ENCODE data around the gene RUNDC3A. TPM values are rescaled to one million over a fixed set of nuclear protein-coding genes. Genes with fewer than 3 reads are reported as not detected.
"Not testable (repeated sequence)": the region's sequence is repeated elsewhere in the genome, so short reads cannot be mapped to it uniquely, and the experiment has no call there.

Gene RUNDC3A
- total and polyA plus RNA-seq, 4 donors, result 0.61 to 4.9 (median 0.80) TPM

DNA sequence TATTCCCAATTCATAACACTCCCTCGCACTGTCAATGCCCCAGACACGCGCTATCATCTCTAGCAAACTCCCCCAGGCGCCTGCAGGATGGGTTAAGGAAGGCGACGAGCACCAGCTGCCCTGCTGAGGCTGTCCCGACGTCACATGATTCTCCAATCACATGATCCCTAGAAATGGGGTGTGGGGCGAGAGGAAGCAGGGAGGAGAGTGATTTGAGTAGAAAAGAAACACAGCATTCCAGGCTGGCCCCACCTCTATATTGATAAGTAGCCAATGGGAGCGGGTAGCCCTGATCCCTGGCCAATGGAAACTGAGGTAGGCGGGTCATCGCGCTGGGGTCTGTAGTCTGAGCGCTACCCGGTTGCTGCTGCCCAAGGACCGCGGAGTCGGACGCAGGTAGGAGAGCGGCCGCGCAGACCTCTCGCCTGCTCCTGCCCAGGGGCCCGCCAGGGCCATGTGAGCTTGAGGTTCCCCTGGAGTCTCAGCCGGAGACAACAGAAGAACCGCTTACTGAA is 36.6 kb downstream of the RUNDC3A start, which contains the start of gene GRN:
Gene GRN, plus strand, starts transcription at position 364 of the 515 bp plus-strand sequence. CDS start 3,863 bp downstream, outside the sequence.
- peak within 1 kb of the TSS; percentile 66 to 96 for H3K27ac ChIP-seq (ENCODE audit: low read depth in 1 of 2, low read length in 1 of 2)
- peaks cover 0 to 11% (median 4%) of the 10 kb centered on the region in 5 donors for H3K4me1 ChIP-seq (ENCODE audit: control insufficient read depth in 5 of 5, insufficient read depth in 5 of 5, low read length in 5 of 5)
- H3K36me3 ChIP-seq (ENCODE audit: control insufficient read depth in 4 of 4, insufficient read depth in 4 of 4, low read length in 4 of 4), result peaks cover 0 to 10% (median under 1%) of the 10 kb centered on the region in 4 donors
- H3K9me3 ChIP-seq (ENCODE audit: control insufficient read depth in 4 of 4, insufficient read depth in 3 of 4, low read length in 3 of 4), result no peaks in the 10 kb centered on the region
- H3K27me3 ChIP-seq (ENCODE audit: control insufficient read depth in 3 of 3, insufficient read depth in 3 of 3, low read length in 2 of 3), result no peaks in the 10 kb centered on the region
- peak within 1 kb of the TSS; percentile 71 for H3K4me3 ChIP-seq
- H3K9ac ChIP-seq (ENCODE audit: insufficient read depth in 1 of 2, low read length in 2 of 2), result peak within 1 kb of the TSS in 1 of 2 donors; percentile 73
- DNase-seq, result peak; percentile 98 to 100 (median 100)
- 0% methylated on average over 26 of the region's 26 CpGs for WGBS, 2 donors
- TF ChIP-seq, protein P1, sequence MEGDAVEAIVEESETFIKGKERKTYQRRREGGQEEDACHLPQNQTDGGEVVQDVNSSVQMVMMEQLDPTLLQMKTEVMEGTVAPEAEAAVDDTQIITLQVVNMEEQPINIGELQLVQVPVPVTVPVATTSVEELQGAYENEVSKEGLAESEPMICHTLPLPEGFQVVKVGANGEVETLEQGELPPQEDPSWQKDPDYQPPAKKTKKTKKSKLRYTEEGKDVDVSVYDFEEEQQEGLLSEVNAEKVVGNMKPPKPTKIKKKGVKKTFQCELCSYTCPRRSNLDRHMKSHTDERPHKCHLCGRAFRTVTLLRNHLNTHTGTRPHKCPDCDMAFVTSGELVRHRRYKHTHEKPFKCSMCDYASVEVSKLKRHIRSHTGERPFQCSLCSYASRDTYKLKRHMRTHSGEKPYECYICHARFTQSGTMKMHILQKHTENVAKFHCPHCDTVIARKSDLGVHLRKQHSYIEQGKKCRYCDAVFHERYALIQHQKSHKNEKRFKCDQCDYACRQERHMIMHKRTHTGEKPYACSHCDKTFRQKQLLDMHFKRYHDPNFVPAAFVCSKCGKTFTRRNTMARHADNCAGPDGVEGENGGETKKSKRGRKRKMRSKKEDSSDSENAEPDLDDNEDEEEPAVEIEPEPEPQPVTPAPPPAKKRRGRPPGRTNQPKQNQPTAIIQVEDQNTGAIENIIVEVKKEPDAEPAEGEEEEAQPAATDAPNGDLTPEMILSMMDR (IDR thresholded peaks at IDR 0.05; ENCODE audit: control extremely low read depth, extremely low read depth), result no peak
- ATAC-seq (ENCODE audit: insufficient read depth, low FRiP score), result peak; percentile 98

DNA sequence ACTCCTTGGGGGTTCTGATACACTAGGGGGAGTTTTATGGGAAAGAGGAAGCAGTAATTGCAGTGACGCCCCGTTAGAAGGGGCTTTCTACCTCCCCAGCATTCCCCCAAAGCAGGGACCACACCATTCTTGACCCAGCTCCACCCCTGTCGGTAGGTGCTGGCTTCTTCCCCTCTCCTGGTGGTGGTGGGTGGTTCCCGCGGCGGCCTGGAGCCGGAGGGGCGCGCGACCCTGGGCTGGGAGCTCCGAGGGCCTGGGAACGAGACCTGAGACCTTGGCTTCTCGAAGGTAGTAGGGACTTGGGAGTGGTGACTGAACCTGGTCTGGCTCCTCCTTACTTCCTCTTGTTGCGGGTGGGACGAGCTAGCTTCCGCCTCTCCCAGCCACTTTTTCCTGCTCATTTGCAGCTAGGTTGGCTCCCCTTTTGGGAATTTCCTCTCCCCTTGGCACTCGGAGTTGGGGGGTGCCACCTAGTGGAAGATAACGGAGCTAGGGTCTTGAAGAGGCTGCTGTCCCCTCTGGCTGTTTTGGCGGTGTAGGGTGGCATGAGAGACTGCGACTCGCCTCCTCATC is 37.1 kb downstream of the RUNDC3A start:
- H3K9ac ChIP-seq (ENCODE audit: insufficient read depth in 1 of 2, low read length in 2 of 2), result peak overlapping the region in 1 of 2 donors; percentile 73
- H3K27me3 ChIP-seq (ENCODE audit: control insufficient read depth in 3 of 3, insufficient read depth in 3 of 3, low read length in 2 of 3), result no peaks in the 10 kb centered on the region
- TF ChIP-seq, protein P1 (IDR thresholded peaks at IDR 0.05; ENCODE audit: control extremely low read depth, extremely low read depth), result peak; percentile 37
- DNase-seq (peak; percentile 72 to 83 (median 80)), ATAC-seq (ENCODE audit: insufficient read depth, low FRiP score) (peak; percentile 2)
- H3K9me3 ChIP-seq (ENCODE audit: control insufficient read depth in 4 of 4, insufficient read depth in 3 of 4, low read length in 3 of 4), result no peaks in the 10 kb centered on the region
- 1% methylated on average over 16 to 21 of the region's 21 CpGs for WGBS, 2 donors
- H3K27ac ChIP-seq (ENCODE audit: low read depth in 1 of 2, low read length in 1 of 2), result peak overlapping the region; percentile 66 to 96
- H3K4me3 ChIP-seq, result peak overlapping the region; percentile 71
- peaks cover 0 to 11% (median 4%) of the 10 kb centered on the region in 5 donors for H3K4me1 ChIP-seq (ENCODE audit: control insufficient read depth in 5 of 5, insufficient read depth in 5 of 5, low read length in 5 of 5)
- peaks cover 0 to 16% (median 2%) of the 10 kb centered on the region in 4 donors for H3K36me3 ChIP-seq (ENCODE audit: control insufficient read depth in 4 of 4, insufficient read depth in 4 of 4, low read length in 4 of 4)

DNA sequence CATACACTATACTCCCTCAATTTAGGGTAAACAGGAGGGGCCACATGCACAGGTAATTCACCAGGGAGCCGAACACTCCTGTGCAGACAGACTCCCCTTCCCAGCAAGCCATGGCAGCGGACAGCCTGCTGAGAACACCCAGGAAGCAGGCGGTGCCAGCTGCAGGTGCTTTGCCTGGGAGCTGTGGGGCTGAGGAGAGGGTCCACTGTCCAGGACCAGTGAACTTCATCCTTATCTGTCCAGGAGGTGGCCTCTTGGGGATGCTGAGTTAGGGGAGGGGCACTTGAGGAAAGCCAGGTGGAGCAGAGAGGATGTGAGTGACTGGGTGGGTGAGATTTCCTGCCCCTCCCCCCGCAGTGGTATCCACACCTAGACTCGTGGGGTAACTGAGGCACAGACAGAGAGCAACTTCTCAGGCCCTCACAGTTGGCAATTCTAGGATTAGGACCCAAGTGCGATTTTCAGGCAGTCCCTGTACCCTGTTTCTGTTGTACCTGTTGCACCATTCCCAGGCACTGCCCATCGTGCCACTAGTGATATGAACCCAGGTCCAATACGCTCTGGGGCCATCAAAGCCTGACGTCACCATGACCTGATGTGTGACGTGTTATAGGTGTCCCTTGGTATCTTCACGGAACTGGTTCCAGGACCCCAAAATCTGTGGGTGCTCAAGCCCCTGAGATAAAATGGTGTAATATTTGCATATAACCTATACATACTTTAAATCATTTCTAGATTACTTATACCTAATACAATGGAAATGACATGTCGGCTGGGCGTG is 37.9 kb downstream of the RUNDC3A start:
- Histone ChIP-seq H3K4me3 (peak overlapping the region; percentile 71), H3K9ac (ENCODE audit: insufficient read depth in 1 of 2, low read length in 2 of 2) (peak overlapping the region in 1 of 2 donors; percentile 73), H3K36me3 (ENCODE audit: control insufficient read depth in 4 of 4, insufficient read depth in 4 of 4, low read length in 4 of 4) (peaks cover 0 to 23% (median 3%) of the 10 kb centered on the region in 4 donors), H3K4me1 (ENCODE audit: control insufficient read depth in 5 of 5, insufficient read depth in 5 of 5, low read length in 5 of 5) (peaks cover 0 to 11% (median 4%) of the 10 kb centered on the region in 5 donors), H3K27ac (ENCODE audit: low read depth in 1 of 2, low read length in 1 of 2) (peak overlapping the region in 1 of 2 donors; percentile 96), H3K9me3 (ENCODE audit: control insufficient read depth in 4 of 4, insufficient read depth in 3 of 4, low read length in 3 of 4) (no peaks in the 10 kb centered on the region), H3K27me3 (ENCODE audit: control insufficient read depth in 3 of 3, insufficient read depth in 3 of 3, low read length in 2 of 3) (no peaks in the 10 kb centered on the region)
- DNase-seq (no peak), ATAC-seq (ENCODE audit: insufficient read depth, low FRiP score) (no peak)
- WGBS, 2 donors, result 73% methylated on average over 13 of the region's 13 CpGs
- TF ChIP-seq, protein P1 (IDR thresholded peaks at IDR 0.05; ENCODE audit: control extremely low read depth, extremely low read depth), result no peak

DNA sequence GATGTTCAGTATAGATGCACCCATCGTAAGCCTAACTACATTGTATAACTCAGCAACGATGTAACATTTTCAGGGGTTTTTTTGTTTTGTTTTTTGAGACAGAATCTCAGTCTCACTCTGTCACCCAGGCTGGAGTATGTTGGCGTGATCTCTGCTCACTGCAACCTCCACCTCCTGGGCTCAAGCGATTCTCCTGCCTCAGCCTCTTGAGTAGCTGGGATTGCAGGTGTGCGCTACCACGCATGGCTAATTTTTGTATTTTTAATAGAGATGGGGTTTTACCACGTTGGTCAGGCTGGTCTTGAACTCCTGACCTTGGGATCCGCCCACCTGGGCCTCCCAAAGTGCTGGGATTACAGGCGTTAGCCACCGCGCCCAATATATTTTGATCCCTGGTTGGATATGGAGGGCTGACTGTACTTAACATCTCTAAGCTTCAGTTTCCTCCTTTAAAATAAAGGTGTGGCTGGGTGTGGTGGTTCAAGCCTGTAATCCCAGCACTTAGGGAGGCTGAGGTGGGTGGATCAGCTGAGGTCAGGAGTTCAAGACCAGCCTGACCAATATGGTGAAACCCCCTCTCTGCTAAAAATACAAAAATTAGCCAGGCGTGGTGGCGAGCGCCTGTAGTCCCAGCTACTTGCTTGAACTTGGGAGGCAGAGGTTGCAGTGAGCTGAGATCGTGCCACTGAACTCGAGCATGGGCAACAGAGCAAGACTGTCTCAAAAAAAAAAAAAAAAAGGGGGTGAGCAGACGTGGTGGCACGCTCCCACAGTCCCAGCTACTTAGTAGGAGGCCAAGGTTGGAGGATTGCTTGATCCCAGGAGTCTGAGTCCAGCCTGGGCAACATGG is 39.0 kb downstream of the RUNDC3A start:
- not testable (repeated sequence) for H3K4me3 ChIP-seq; ATAC-seq (ENCODE audit: insufficient read depth, low FRiP score); H3K27ac ChIP-seq (ENCODE audit: low read depth in 1 of 2, low read length in 1 of 2); H3K9ac ChIP-seq (ENCODE audit: insufficient read depth in 1 of 2, low read length in 2 of 2); H3K27me3 ChIP-seq (ENCODE audit: control insufficient read depth in 3 of 3, insufficient read depth in 3 of 3, low read length in 2 of 3); DNase-seq; H3K9me3 ChIP-seq (ENCODE audit: control insufficient read depth in 4 of 4, insufficient read depth in 3 of 4, low read length in 3 of 4)
- Histone ChIP-seq H3K4me1 (ENCODE audit: control insufficient read depth in 5 of 5, insufficient read depth in 5 of 5, low read length in 5 of 5) (peaks cover 0 to 11% (median 4%) of the 10 kb centered on the region in 5 donors), H3K36me3 (ENCODE audit: control insufficient read depth in 4 of 4, insufficient read depth in 4 of 4, low read length in 4 of 4) (peaks cover 0 to 35% (median 4%) of the 10 kb centered on the region in 4 donors)
- 83 to 90% methylated on average over 18 of the region's 18 CpGs for WGBS, 2 donors

All from lung (tissue), 12 donors.